A549 (cell line): ENCODE data around the gene MPC2. TPM values are rescaled to one million over a fixed set of nuclear protein-coding genes. Genes with fewer than 3 reads are reported as not detected.
A peak's percentile ranks its signal among the peaks of the same experiment; 100 is the strongest.

Experiments used
- ATAC-seq, 2 experiments: fragments of 200-7000 bp in 1 of 2; fragments of >200 bp in 1 of 2; cut with Nextera tagmentation in 1 of 2; cut with Tn5 transposase in 1 of 2; 3 replicates each; pipeline versions ENCODE4 v1.8.0 to v1.9.1; 2018 to 2020; ENCODE audit warnings: mild to moderate bottlenecking in 1 of 2, moderate library complexity in 1 of 2
- CTCF ChIA-PET: fragments of 300-600 bp; sonication (Branson Sonifier 250); formaldehyde crosslinking; extraction: SDS; loops from one replicate; lab custom pipeline; 2021; ENCODE audit warnings: antibody characterized with exemption, inconsistent platforms; lab: Yijun Ruan, JAX
- POLR2A ChIA-PET: fragments of 350-600 bp; formaldehyde crosslinking; extraction: SDS; loops from one replicate; lab custom pipeline; 2021; ENCODE audit warnings: antibody characterized with exemption, inconsistent platforms; lab: Yijun Ruan, JAX
- DNase-seq, 2 experiments: peaks; one replicate each; pipeline versions ENCODE4 v3.0.0 to v3.0.0-alpha.2; 2011 to 2016; ENCODE audit warnings: low read depth in 1 of 2, low spot score in 1 of 2
- FAIRE-seq: peaks from 2 replicates; lab custom pipeline; 2011; peaks lifted over from hg19 to GRCh38; lab: Jason Lieb, UNC
- H3K27ac ChIP-seq, 2 experiments: fragments of >200 bp; sonication (Bioruptor Twin); formaldehyde crosslinking; 3 replicates each; pipeline ENCODE4 v1.5.1; 2016 to 2017
- H3K4me1 ChIP-seq: fragments of >200 bp; sonication (Bioruptor Twin); formaldehyde crosslinking; 3 replicates; pipeline ENCODE4 v1.6.1; 2016
- H3K4me2 ChIP-seq: fragments of >200 bp; sonication (Bioruptor Twin); formaldehyde crosslinking; 3 replicates; pipeline ENCODE4 v1.6.1; 2016
- H3K4me3 ChIP-seq: fragments of >200 bp; sonication (Bioruptor Twin); formaldehyde crosslinking; 3 replicates; pipeline ENCODE4 v1.5.1; 2016
- H3K9me3 ChIP-seq: fragments of >200 bp; sonication (Bioruptor Twin); formaldehyde crosslinking; 3 replicates; pipeline ENCODE4 v1.6.1; 2016
- BHLHE40 ChIP-seq: IDR thresholded peaks from 2 replicates; pipeline ENCODE4 v1.6.1; 2012; ENCODE audit warnings: low read depth, low read length, inconsistent platforms
- CBX2 ChIP-seq: fragments of 200-600 bp; sonication (generic); IDR thresholded peaks from 2 replicates; pipeline ENCODE4 v1.6.1; 2016; ENCODE audit warnings: low read depth, mild to moderate bottlenecking, borderline replicate concordance
- CEBPB ChIP-seq, 2 experiments: fragments of >200 bp in 1 of 2; sonication (Bioruptor Twin) in 1 of 2; formaldehyde crosslinking in 1 of 2; IDR thresholded peaks; 2 replicates each; pipeline ENCODE4 v1.6.1; 2012 to 2016
- CTCF ChIP-seq: fragments of >200 bp; sonication (Bioruptor Twin); formaldehyde crosslinking; IDR thresholded peaks from 3 replicates; pipeline ENCODE4 v1.5.1; 2016
- EHMT2 ChIP-seq: fragments of 200-600 bp; sonication (generic); IDR thresholded peaks from 2 replicates; pipeline ENCODE4 v1.6.1; 2016; ENCODE audit warnings: antibody characterized with exemption, low read depth, mild to moderate bottlenecking, moderate library complexity
- ESRRA ChIP-seq: fragments of 150-350 bp; IDR thresholded peaks from 2 replicates; pipeline ENCODE4 v1.6.1; 2014; ENCODE audit warnings: mild to moderate bottlenecking, low read length, borderline replicate concordance
- FOSB ChIP-seq: fragments of 250-450 bp; sonication (Bioruptor Pico); IDR thresholded peaks from 2 replicates; pipeline ENCODE4 v1.5.0; 2020; ENCODE audit warnings: mild to moderate bottlenecking, moderate library complexity
- FOSL2 ChIP-seq, 2 experiments: fragments of 450-650 bp in 1 of 2; fragments of >200 bp in 1 of 2; sonication (Bioruptor Twin) in 1 of 2; formaldehyde crosslinking; IDR thresholded peaks; 2 replicates each; pipeline versions ENCODE4 v1.5.0 to v1.6.1; 2016 to 2020; ENCODE audit warnings: mild to moderate bottlenecking in 1 of 2, moderate library complexity in 1 of 2
- GATA3 ChIP-seq: IDR thresholded peaks from 2 replicates; pipeline ENCODE4 v1.6.1; 2012; ENCODE audit warnings: borderline replicate concordance
- HOXB5 ChIP-seq: fragments of 250-450 bp; sonication (Bioruptor Pico); IDR thresholded peaks from 2 replicates; pipeline ENCODE4 v1.5.0; 2020; ENCODE audit warnings: mild to moderate bottlenecking, moderate library complexity
- KDM5A ChIP-seq: fragments of 200-600 bp; sonication (generic); IDR thresholded peaks from 2 replicates; pipeline ENCODE4 v1.6.1; 2016; ENCODE audit warnings: antibody characterized with exemption, mild to moderate bottlenecking
- MAFK ChIP-seq: fragments of 450-650 bp; IDR thresholded peaks from 2 replicates; pipeline ENCODE4 v1.6.1; 2014; ENCODE audit not compliant: partially characterized antibody
- MAZ ChIP-seq: fragments of 150-350 bp; IDR thresholded peaks from 2 replicates; pipeline ENCODE4 v1.6.1; 2014; ENCODE audit warnings: antibody characterized with exemption, low read depth, low read length, borderline replicate concordance
- ZSCAN20 ChIP-seq: fragments of 250-450 bp; sonication (Bioruptor Pico); IDR thresholded peaks from 2 replicates; pipeline ENCODE4 v1.8.0; 2022; ENCODE audit warnings: mild to moderate bottlenecking, moderate library complexity
- WGBS: methylation state at CpG from one replicate; pipeline ENCODE4 v1.1.6; 2017; ENCODE audit errors: missing lambda C conversion rate; 5-methylcytosine and 5-hydroxymethylcytosine counted together
- polyA plus RNA-seq, 4 experiments: library from polyadenylated mRNA; depleted of rRNA in 3 of 4; stranded (reverse); fragments of >200 nt; fragmentation: RNase III in 1 of 4; extraction: RNeasy Plus Mini Kit Qiagen cat#74134 plus additional on column Dnase treatment in 1 of 4; gene quantifications; 2 replicates in 3 of 4; 3 replicates in 1 of 4; pipeline ENCODE4 v1.2.3, GENCODE V29; 2011 to 2017
- TF ChIP-seq, protein P1 (sequence below): IDR thresholded peaks from 2 replicates; pipeline ENCODE4 v1.6.1; 2012; ENCODE audit warnings: low read depth, borderline replicate concordance
- TF ChIP-seq, protein P2 (sequence below): fragments of 250-450 bp; sonication (Bioruptor Pico); IDR thresholded peaks from 2 replicates; pipeline ENCODE4 v1.5.0; 2020; ENCODE audit warnings: low read depth, mild to moderate bottlenecking, moderate library complexity
- TF ChIP-seq, protein P3 (sequence below): fragments of 450-650 bp; IDR thresholded peaks from 2 replicates; pipeline ENCODE4 v1.6.1; 2014; ENCODE audit warnings: antibody characterized with exemption
- TF ChIP-seq, protein P4 (sequence below): fragments of 200-600 bp; sonication (generic); IDR thresholded peaks from 2 replicates; pipeline ENCODE4 v1.6.1; 2016; ENCODE audit warnings: antibody characterized with exemption, mild to moderate bottlenecking, moderate library complexity

Gene MPC2
- polyA plus RNA-seq, 2 of the 4 experiments (the other 2 are of a cell fraction) = 53.0 to 120 TPM

DNA sequence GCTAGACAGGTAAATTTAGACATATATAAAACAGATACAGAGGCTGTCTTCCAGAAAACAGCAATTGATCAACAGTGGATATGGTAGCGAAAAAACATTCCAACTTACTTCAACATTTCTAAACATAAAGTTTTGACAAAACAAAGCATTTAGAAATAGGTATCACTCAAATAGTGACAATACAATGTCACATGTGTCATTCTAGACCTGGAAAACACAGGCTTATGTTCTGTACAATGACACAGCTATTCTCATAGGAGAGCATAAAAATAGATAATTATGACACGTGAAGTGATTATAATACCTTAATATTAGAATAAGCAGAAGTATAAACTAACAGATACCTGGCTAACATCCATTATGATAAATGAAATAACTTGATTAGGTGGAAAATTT, 8.4 kb downstream of the MPC2 start:
- peak in 1 of 2 experiments; percentile 30; a peak in 3 of 6 replicates for ATAC-seq
- CTCF ChIA-PET = interaction anchor here (0.6 to 3.4 kb wide), 4 partner anchors 11 to 325 kb away, joined by 3 to 8 read pairs (median 6); no protein-coding TSS in a partner anchor

DNA sequence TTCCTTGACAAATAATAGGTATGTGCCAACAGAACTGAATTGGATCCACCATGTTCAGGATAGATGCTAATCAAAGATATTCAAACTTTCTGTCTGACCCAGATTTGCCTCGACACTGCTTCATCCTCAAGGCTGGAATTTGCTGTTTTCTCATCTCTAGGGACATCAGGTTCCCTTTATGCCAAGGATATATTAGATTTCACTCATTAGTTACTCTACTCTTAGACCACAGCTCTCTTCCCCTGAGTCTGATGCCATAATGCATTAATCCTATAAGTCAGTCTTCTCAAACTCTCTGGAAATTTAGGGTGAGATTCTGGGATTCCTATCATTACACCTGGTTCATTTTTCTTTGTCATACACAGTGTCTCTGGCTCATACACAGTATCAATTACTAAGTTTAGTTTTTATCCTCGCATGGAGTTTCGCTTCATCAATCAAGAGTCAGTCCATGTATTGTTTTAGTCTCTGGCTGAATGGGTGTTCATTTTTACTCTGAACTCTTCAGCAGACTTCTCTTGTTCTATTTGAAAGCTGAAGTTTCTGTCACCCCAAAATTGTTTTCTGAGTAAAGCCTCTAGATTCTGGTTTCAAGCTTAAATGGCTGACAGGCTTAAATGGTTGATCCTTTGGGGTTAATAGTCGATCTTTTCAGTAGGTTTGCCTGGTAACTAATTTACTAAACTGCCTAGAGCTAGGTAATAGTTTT, 9.7 kb downstream of the MPC2 start:
- POLR2A ChIA-PET = interaction anchor here (1.1 to 3.1 kb wide), 4 partner anchors 9 to 213 kb away, joined by 4 to 32 read pairs (median 4); partner anchors contain the start of genes DCAF6, MPC2 and MPZL1
- H3K27ac ChIP-seq = peak overlapping the region; percentile 78 to 86
- ATAC-seq (peak; percentile 40 to 54; a peak in 5 of 6 replicates), FAIRE-seq (no peak), DNase-seq (peak in 1 of 2 experiments; percentile 29)
- peaks cover 57% of the 10 kb centered on the region for H3K4me1 ChIP-seq
- peak overlapping the region; percentile 79 for H3K4me2 ChIP-seq
- CTCF ChIA-PET = interaction anchor here (0.6 to 3.4 kb wide), 8 partner anchors 9 to 270 kb away, joined by 3 to 8 read pairs (median 3); no protein-coding TSS in a partner anchor
- WGBS = 20% methylated on average over 4 of the region's 4 CpGs
- TF ChIP-seq FOSB (CRISPR knock-in tag) = no peak
- no peak for TF ChIP-seq MAZ
- no peak for TF ChIP-seq ESRRA
- TF ChIP-seq CBX2 = no peak
- TF ChIP-seq EHMT2 = no peak
- TF ChIP-seq, protein P1, sequence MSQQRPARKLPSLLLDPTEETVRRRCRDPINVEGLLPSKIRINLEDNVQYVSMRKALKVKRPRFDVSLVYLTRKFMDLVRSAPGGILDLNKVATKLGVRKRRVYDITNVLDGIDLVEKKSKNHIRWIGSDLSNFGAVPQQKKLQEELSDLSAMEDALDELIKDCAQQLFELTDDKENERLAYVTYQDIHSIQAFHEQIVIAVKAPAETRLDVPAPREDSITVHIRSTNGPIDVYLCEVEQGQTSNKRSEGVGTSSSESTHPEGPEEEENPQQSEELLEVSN = no peak
- TF ChIP-seq GATA3 = peak; percentile 14; the same call in 1 of the 2 replicates
- TF ChIP-seq, protein P2, sequence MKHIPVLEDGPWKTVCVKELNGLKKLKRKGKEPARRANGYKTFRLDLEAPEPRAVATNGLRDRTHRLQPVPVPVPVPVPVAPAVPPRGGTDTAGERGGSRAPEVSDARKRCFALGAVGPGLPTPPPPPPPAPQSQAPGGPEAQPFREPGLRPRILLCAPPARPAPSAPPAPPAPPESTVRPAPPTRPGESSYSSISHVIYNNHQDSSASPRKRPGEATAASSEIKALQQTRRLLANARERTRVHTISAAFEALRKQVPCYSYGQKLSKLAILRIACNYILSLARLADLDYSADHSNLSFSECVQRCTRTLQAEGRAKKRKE (CRISPR knock-in tag) = no peak
- TF ChIP-seq, all 56 proteins: peak for 1
- no peaks in the 10 kb centered on the region for H3K9me3 ChIP-seq
- H3K4me3 ChIP-seq = peak overlapping the region; percentile 35; the same call in 2 of the 3 replicates

More for the DNA sequence above, 8.4 kb downstream of the MPC2 start:
- Histone ChIP-seq H3K4me2 (peak overlapping the region; percentile 79), H3K27ac (peak overlapping the region; percentile 78 to 86), H3K9me3 (no peaks in the 10 kb centered on the region), H3K4me1 (peaks cover 53% of the 10 kb centered on the region), H3K4me3 (peak overlapping the region; percentile 35)
- no peak for DNase-seq
- FAIRE-seq = no peak
- 16% methylated on average over 2 of the region's 2 CpGs for WGBS
- TF ChIP-seq MAFK (peak; percentile 57), MAZ (no peak)
- POLR2A ChIA-PET = interaction anchor here (0.7 to 3.1 kb wide), 5 partner anchors 8 to 215 kb away, joined by 3 to 32 read pairs (median 4); partner anchors contain the start of genes DCAF6 and MPC2

DNA sequence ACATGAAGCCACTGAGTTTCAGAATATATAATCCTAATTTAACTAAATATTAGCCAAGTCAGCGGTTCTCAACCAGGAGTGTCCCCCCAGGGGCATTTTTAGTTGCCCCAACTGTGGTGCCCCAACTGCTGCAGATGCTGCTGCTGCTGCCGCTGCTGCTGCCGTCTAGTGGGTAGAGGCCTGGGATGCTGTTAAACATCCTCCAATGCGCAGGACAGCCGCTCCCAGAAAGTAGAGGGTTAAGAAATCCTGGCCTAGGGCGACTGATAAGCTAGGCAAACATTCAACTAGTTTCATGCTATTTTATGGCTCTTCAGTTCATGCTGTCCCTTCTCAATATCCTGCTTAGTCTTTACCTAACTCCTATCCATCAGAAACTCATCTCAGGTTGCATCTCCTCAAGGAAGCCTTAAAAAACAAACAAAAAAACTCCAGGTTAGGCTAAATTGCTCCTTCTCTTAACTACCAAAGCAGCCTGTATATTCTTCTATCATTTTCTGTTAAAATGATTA, 10.3 kb downstream of the MPC2 start:
- FAIRE-seq (peak; percentile 49), DNase-seq (peak; percentile 66 to 88), ATAC-seq (peak; percentile 93 to 97)
- H3K4me1 ChIP-seq = peaks cover 63% of the 10 kb centered on the region
- WGBS = 0% methylated on average over 6 of the region's 6 CpGs
- CTCF ChIA-PET = interaction anchor here (0.6 to 3.4 kb wide), 7 partner anchors 11 to 269 kb away, joined by 3 to 8 read pairs (median 3); no protein-coding TSS in a partner anchor
- no peaks in the 10 kb centered on the region for H3K9me3 ChIP-seq
- H3K4me2 ChIP-seq = peak overlapping the region; percentile 79
- H3K4me3 ChIP-seq = peak overlapping the region; percentile 15; the same call in 1 of the 3 replicates
- POLR2A ChIA-PET = interaction anchor here (1.1 to 3.1 kb wide), 2 partner anchors 10 to 205 kb away, joined by 4 to 32 read pairs; partner anchors contain the start of genes DCAF6, MPC2 and MPZL1
- H3K27ac ChIP-seq = peak overlapping the region; percentile 78 to 86
- TF ChIP-seq CTCF (peak; percentile 72), CEBPB (IDR thresholded peaks at IDR 0.05) (peak in 1 of 2 experiments; percentile 77; a peak in 2 of 4 replicates), BHLHE40 (no peak), KDM5A (no peak), MAFK (peak; percentile 91), FOSL2 (IDR thresholded peaks at IDR 0.05) (no peak), FOSL2 (CRISPR knock-in tag; IDR thresholded peaks at IDR 0.05) (no peak), FOSB (CRISPR knock-in tag) (no peak), ZSCAN20 (CRISPR knock-in tag) (no peak), HOXB5 (CRISPR knock-in tag) (no peak)
- TF ChIP-seq, protein P3, sequence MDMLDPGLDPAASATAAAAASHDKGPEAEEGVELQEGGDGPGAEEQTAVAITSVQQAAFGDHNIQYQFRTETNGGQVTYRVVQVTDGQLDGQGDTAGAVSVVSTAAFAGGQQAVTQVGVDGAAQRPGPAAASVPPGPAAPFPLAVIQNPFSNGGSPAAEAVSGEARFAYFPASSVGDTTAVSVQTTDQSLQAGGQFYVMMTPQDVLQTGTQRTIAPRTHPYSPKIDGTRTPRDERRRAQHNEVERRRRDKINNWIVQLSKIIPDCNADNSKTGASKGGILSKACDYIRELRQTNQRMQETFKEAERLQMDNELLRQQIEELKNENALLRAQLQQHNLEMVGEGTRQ = no peak
- TF ChIP-seq, protein P4, sequence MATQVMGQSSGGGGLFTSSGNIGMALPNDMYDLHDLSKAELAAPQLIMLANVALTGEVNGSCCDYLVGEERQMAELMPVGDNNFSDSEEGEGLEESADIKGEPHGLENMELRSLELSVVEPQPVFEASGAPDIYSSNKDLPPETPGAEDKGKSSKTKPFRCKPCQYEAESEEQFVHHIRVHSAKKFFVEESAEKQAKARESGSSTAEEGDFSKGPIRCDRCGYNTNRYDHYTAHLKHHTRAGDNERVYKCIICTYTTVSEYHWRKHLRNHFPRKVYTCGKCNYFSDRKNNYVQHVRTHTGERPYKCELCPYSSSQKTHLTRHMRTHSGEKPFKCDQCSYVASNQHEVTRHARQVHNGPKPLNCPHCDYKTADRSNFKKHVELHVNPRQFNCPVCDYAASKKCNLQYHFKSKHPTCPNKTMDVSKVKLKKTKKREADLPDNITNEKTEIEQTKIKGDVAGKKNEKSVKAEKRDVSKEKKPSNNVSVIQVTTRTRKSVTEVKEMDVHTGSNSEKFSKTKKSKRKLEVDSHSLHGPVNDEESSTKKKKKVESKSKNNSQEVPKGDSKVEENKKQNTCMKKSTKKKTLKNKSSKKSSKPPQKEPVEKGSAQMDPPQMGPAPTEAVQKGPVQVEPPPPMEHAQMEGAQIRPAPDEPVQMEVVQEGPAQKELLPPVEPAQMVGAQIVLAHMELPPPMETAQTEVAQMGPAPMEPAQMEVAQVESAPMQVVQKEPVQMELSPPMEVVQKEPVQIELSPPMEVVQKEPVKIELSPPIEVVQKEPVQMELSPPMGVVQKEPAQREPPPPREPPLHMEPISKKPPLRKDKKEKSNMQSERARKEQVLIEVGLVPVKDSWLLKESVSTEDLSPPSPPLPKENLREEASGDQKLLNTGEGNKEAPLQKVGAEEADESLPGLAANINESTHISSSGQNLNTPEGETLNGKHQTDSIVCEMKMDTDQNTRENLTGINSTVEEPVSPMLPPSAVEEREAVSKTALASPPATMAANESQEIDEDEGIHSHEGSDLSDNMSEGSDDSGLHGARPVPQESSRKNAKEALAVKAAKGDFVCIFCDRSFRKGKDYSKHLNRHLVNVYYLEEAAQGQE = no peak
- TF ChIP-seq, protein P2 (CRISPR knock-in tag) = no peak
